ENCODE results near the gene RELN. TPM values are rescaled to one million over a fixed set of nuclear protein-coding genes. Genes with fewer than 3 reads are reported as not detected.

RELN gene
- total RNA-seq, 1 experiment from 2014 or later: 0.20 TPM

GRCh38 chr7:103867874-103868273 is 121.6 kb downstream of the RELN start:
- DNase-seq (ENCODE audit: low read depth, low spot score) (no peak), ATAC-seq (no peak)
- Histone ChIP-seq H3K27me3 (ENCODE audit: insufficient read depth, low read length) (peaks cover 51% of the 10 kb centered on the region), H3K9me3 (ENCODE audit: control insufficient read depth in 1 of 2, insufficient read depth in 1 of 2, low read depth in 1 of 2, low read length in 2 of 2) (no peaks in the 10 kb centered on the region), H3K27ac (ENCODE audit: low read depth, low read length) (no peak overlapping the region), H3K4me1 (ENCODE audit: control insufficient read depth in 1 of 2, insufficient read depth in 2 of 2, low read length in 2 of 2) (no peaks in the 10 kb centered on the region), H2AFZ (ENCODE audit: low read depth, low read length, poor library complexity, severe bottlenecking) (no peak overlapping the region), H3K9me2 (ENCODE audit: insufficient read depth) (no peaks in the 10 kb centered on the region), H4K20me1 (ENCODE audit: insufficient read depth) (no peaks in the 10 kb centered on the region), H3K36me3 (ENCODE audit: control insufficient read depth in 1 of 2, insufficient read depth in 2 of 2, low read length in 2 of 2) (no peaks in the 10 kb centered on the region), H3K79me2 (ENCODE audit: insufficient read depth, low read length) (no peaks in the 10 kb centered on the region), H3K4me2 (ENCODE audit: low read length) (no peak overlapping the region), H3K9ac (ENCODE audit: low read length) (no peak overlapping the region), H3K4me3 (replicated peaks in 1 of 2; ENCODE audit: low read depth in 1 of 2, low read length in 2 of 2) (no peak overlapping the region)
- ChIA-PET CTCF (no interaction called here), POLR2A (no interaction called here), RAD21 (ENCODE audit: low non-redundant PET in 1 of 2, low total read pairs in 2 of 2, uncharacterized antibody in 2 of 2, unreplicated experiment in 2 of 2) (no interaction called here)
- TF ChIP-seq EGR1 (IDR thresholded peaks at IDR 0.05; ENCODE audit: low read depth): no peak
- no peak for TF ChIP-seq POLR2A (IDR thresholded peaks at IDR 0.05; ENCODE audit: borderline replicate concordance, extremely low read depth, insufficient read depth, insufficient read length)
- no peak for TF ChIP-seq EZH2 (IDR thresholded peaks at IDR 0.05)
- TF ChIP-seq EZH2phosphoT487 (IDR thresholded peaks at IDR 0.05; ENCODE audit: borderline replicate concordance): no peak
- no peak for TF ChIP-seq SIN3A (IDR thresholded peaks at IDR 0.05; ENCODE audit: low read depth)
- TF ChIP-seq MAX (IDR thresholded peaks at IDR 0.05): no peak
- TF ChIP-seq CTCF (IDR thresholded peaks at IDR 0.05 in 2 of 3, conservative IDR thresholded peaks at IDR 0.05 in 1 of 3; ENCODE audit: borderline replicate concordance in 1 of 3, insufficient read depth in 1 of 3, low read depth in 2 of 3, low read length in 2 of 3): no peak
- no peak for TF ChIP-seq FOSL1 (IDR thresholded peaks at IDR 0.05; ENCODE audit: low read depth)
- TF ChIP-seq ATF3 (IDR thresholded peaks at IDR 0.05): no peak
- no peak for TF ChIP-seq ZNF274 (IDR thresholded peaks at IDR 0.05; ENCODE audit: low read depth, low read length)
- intact Hi-C loops (cut with micrococcal nuclease): no loop called here
- no TSS peak for BruUV-seq (replicated peaks)

Measured in HCT116 (cell line).